Measurements from ENCODE around the gene BRD3.

GRCh38 chr9:134024214-134024792 lies 43.5 kb downstream of the BRD3 start:
- TF ChIP-seq YY1 (IDR thresholded peaks at IDR 0.05; ENCODE audit: extremely low read depth, insufficient replicate concordance, low read depth, low read length), result no peak
- TF ChIP-seq, protein P1, sequence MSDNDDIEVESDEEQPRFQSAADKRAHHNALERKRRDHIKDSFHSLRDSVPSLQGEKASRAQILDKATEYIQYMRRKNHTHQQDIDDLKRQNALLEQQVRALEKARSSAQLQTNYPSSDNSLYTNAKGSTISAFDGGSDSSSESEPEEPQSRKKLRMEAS (IDR thresholded peaks at IDR 0.05), result no peak
- no peak for TF ChIP-seq SIN3A (IDR thresholded peaks at IDR 0.05; ENCODE audit: low read depth)
- TF ChIP-seq SRF (IDR thresholded peaks at IDR 0.05; ENCODE audit: low read depth), result no peak

Data from HCT116 (cell line).